K562 (cell line): Measurements from ENCODE around the gene STAG2. TPM values are rescaled to one million over a fixed set of nuclear protein-coding genes. Genes with fewer than 3 reads are reported as not detected.

Experiments used
- ARNT ChIP-seq, 2 experiments: fragments of 450-650 bp; IDR thresholded peaks; 2 replicates each; pipeline ENCODE4 v1.6.1; 2016; ENCODE audit warnings: mild to moderate bottlenecking in 1 of 2
- BRD4 ChIP-seq: fragments of 200-600 bp; sonication (generic); IDR thresholded peaks from 2 replicates; pipeline ENCODE4 v1.6.1; 2017; ENCODE audit warnings: inconsistent platforms
- CREB3L1 ChIP-seq: fragments of 450-650 bp; IDR thresholded peaks from 2 replicates; pipeline ENCODE4 v1.6.1; 2014; ENCODE audit warnings: low read depth, mild to moderate bottlenecking, moderate library complexity, borderline replicate concordance
- E2F3 ChIP-seq: fragments of 250-450 bp; sonication (Bioruptor Pico); IDR thresholded peaks from 2 replicates; pipeline ENCODE4 v1.4.0; 2020; ENCODE audit warnings: mild to moderate bottlenecking
- ESRRB ChIP-seq: fragments of 250-450 bp; sonication (Bioruptor Pico); IDR thresholded peaks from 2 replicates; pipeline ENCODE4 v1.5.0; 2020; ENCODE audit warnings: mild to moderate bottlenecking, moderate library complexity, borderline replicate concordance
- ETV6 ChIP-seq, 3 experiments: fragments of 150-350 bp in 1 of 3; sonication (generic) in 1 of 3; formaldehyde crosslinking in 1 of 3; IDR thresholded peaks; 2 replicates each; pipeline versions ENCODE4 v1.6.1 to v1.8.0; 2014 to 2022; ENCODE audit warnings: borderline replicate concordance in 2 of 3, low read depth in 2 of 3, antibody characterized with exemption in 1 of 3, low read length in 1 of 3, mild to moderate bottlenecking in 1 of 3, missing genetic modification reagents in 1 of 3
- HDAC1 ChIP-seq, 2 experiments: fragments of 450-650 bp; IDR thresholded peaks; 2 replicates each; pipeline ENCODE4 v1.6.1; 2016 to 2017; ENCODE audit warnings: inconsistent platforms in 1 of 2, mild to moderate bottlenecking in 1 of 2, moderate library complexity in 1 of 2
- NFRKB ChIP-seq: fragments of 450-650 bp; IDR thresholded peaks from 2 replicates; pipeline ENCODE4 v1.6.1; 2016; ENCODE audit warnings: low read depth
- PHF21A ChIP-seq: fragments of 450-650 bp; IDR thresholded peaks from 2 replicates; pipeline ENCODE4 v1.6.1; 2017; ENCODE audit warnings: low read depth, borderline replicate concordance
- RNF2 ChIP-seq: sonication (generic); IDR thresholded peaks from 2 replicates; pipeline ENCODE4 v1.6.1; 2016
- SRF ChIP-seq, 2 experiments: fragments of 250-450, 450-650 bp in 1 of 2; sonication (Bioruptor Pico) in 1 of 2; sonication (generic) in 1 of 2; formaldehyde crosslinking; IDR thresholded peaks; 2 replicates each; pipeline versions ENCODE4 v1.5.0 to v1.5.1; 2020 to 2022; ENCODE audit warnings: mild to moderate bottlenecking in 1 of 2, missing genetic modification reagents in 1 of 2
- TAF7 ChIP-seq: fragments of 450-650 bp; IDR thresholded peaks from 2 replicates; pipeline ENCODE4 v1.6.1; 2016; ENCODE audit warnings: missing genetic modification characterization, missing compliant biosample characterization
- VEZF1 ChIP-seq: fragments of 200-800 bp; sonication (Bioruptor generic); IDR thresholded peaks from 2 replicates; pipeline ENCODE4 v1.6.1; 2017; ENCODE audit warnings: missing genetic modification characterization, missing compliant biosample characterization
- XRCC3 ChIP-seq: fragments of 450-650 bp; IDR thresholded peaks from 2 replicates; pipeline ENCODE4 v1.6.1; 2017; ENCODE audit warnings: mild to moderate bottlenecking, moderate library complexity
- ZBTB34 ChIP-seq: fragments of 250-450 bp; sonication (Bioruptor Pico); IDR thresholded peaks from 2 replicates; pipeline ENCODE4 v1.8.0; 2021; ENCODE audit warnings: mild to moderate bottlenecking, moderate library complexity
- ZFX ChIP-seq: sonication (generic); formaldehyde crosslinking; IDR thresholded peaks from 2 replicates; pipeline ENCODE4 v1.8.0; 2022; ENCODE audit warnings: mild to moderate bottlenecking, missing genetic modification reagents, moderate library complexity
- ZNF395 ChIP-seq: fragments of 200-800 bp; sonication (Bioruptor generic); IDR thresholded peaks from 2 replicates; pipeline ENCODE4 v1.6.1; 2017; ENCODE audit warnings: missing genetic modification characterization, missing compliant biosample characterization
- ZNF511 ChIP-seq: sonication (generic); formaldehyde crosslinking; IDR thresholded peaks from 2 replicates; pipeline ENCODE4 v1.8.0; 2022; ENCODE audit warnings: mild to moderate bottlenecking, missing genetic modification reagents
- polyA plus RNA-seq, 8 experiments: library from polyadenylated mRNA; depleted of rRNA in 4 of 8; stranded (reverse) in 5 of 8; unstranded in 3 of 8; fragments of >200 nt; fragmentation: Nextera tagmentation in 2 of 8; fragmentation: Illumina TruSeq in 1 of 8; extraction: Ambion mirVana in 2 of 8; extraction: Trizol in 1 of 8; gene quantifications; 2 replicates each; pipeline versions ENCODE4 v1.2.1 to v1.2.3, GENCODE V29; 2011 to 2014; ENCODE audit warnings: inconsistent platforms in 1 of 8, missing spikeins in 1 of 8
- total RNA-seq, 7 experiments: library from RNA; depleted of rRNA in 6 of 7; stranded (reverse); fragments of >200 nt in 6 of 7; fragmentation: Illumina TruSeq in 2 of 7; extraction: Trizol in 2 of 7; gene quantifications; 2 replicates each; pipeline versions ENCODE4 v1.2.1 to v1.2.3, GENCODE V29; 2011 to 2021; ENCODE audit warnings: low replicate concordance in 1 of 7

The STAG2 gene
- total and polyA plus RNA-seq, 9 of the 15 experiments (the other 6 are each of a cell fraction or from before 2014, with no cell fraction given) = 40.3 to 133 (median 90.1) TPM

- TF ChIP-seq RNF2 (peak; percentile 47), NFRKB (peak; percentile 89), SRF (CRISPR knock-in tag; IDR thresholded peaks at IDR 0.05) (peak in 1 of 2 experiments; percentile 53; a peak in 1 of 4 replicates), ZFX (CRISPR knock-in tag) (peak; percentile 50), TAF7 (tag) (peak; percentile 93), E2F3 (peak; percentile 54; the same call in 1 of the 2 replicates), ETV6 (IDR thresholded peaks at IDR 0.05; ENCODE audit: borderline replicate concordance in 1 of 2, low read depth in 2 of 2, low read length in 1 of 2) (no peak), ETV6 (CRISPR knock-in tag; IDR thresholded peaks at IDR 0.05; ENCODE audit: borderline replicate concordance) (no peak), VEZF1 (CRISPR knock-in tag) (peak; percentile 98), PHF21A (no peak), ARNT (IDR thresholded peaks at IDR 0.05) (0 out of 4 replicates have a peak, but pooled peaks of 1 of the 2 experiments have one; percentile 38), ESRRB (CRISPR knock-in tag) (no peak), XRCC3 (no peak), BRD4 (peak; percentile 97), CREB3L1 (no peak), ZNF395 (peak; percentile 74; the same call in 1 of the 2 replicates), HDAC1 (IDR thresholded peaks at IDR 0.05) (peak in 1 of 2 experiments; percentile 30; a peak in 1 of 4 replicates), ZNF511 (CRISPR knock-in tag) (no peak), ZBTB34 (CRISPR knock-in tag) (no peak)
These were observed at the start of gene STAG2 (continued) for GRCh38 chrX:123961268-123962005.
